A549 (cell line): ENCODE measurements around the gene MYL12A. TPM values are rescaled to one million over a fixed set of nuclear protein-coding genes. Genes with fewer than 3 reads are reported as not detected.
A peak's percentile ranks its signal among the peaks of the same experiment; 100 is the strongest.

Experiments
- ATAC-seq, 2 experiments: fragments of 200-7000 bp in 1 of 2; fragments of >200 bp in 1 of 2; cut with Nextera tagmentation in 1 of 2; cut with Tn5 transposase in 1 of 2; 3 replicates each; pipeline versions ENCODE4 v1.8.0 to v1.9.1; 2018 to 2020; ENCODE audit warnings: mild to moderate bottlenecking in 1 of 2, moderate library complexity in 1 of 2
- CTCF ChIA-PET: fragments of 300-600 bp; sonication (Branson Sonifier 250); formaldehyde crosslinking; extraction: SDS; loops from one replicate; lab custom pipeline; 2021; ENCODE audit warnings: antibody characterized with exemption, inconsistent platforms; lab: Yijun Ruan, JAX
- POLR2A ChIA-PET: fragments of 350-600 bp; formaldehyde crosslinking; extraction: SDS; loops from one replicate; lab custom pipeline; 2021; ENCODE audit warnings: antibody characterized with exemption, inconsistent platforms; lab: Yijun Ruan, JAX
- DNase-seq, 2 experiments: peaks; one replicate each; pipeline versions ENCODE4 v3.0.0 to v3.0.0-alpha.2; 2011 to 2016; ENCODE audit warnings: low read depth in 1 of 2, low spot score in 1 of 2
- FAIRE-seq: peaks from 2 replicates; lab custom pipeline; 2011; peaks lifted over from hg19 to GRCh38; lab: Jason Lieb, UNC
- H3K27ac ChIP-seq, 2 experiments: fragments of >200 bp; sonication (Bioruptor Twin); formaldehyde crosslinking; 3 replicates each; pipeline ENCODE4 v1.5.1; 2016 to 2017
- H3K4me1 ChIP-seq: fragments of >200 bp; sonication (Bioruptor Twin); formaldehyde crosslinking; 3 replicates; pipeline ENCODE4 v1.6.1; 2016
- H3K4me2 ChIP-seq: fragments of >200 bp; sonication (Bioruptor Twin); formaldehyde crosslinking; 3 replicates; pipeline ENCODE4 v1.6.1; 2016
- H3K4me3 ChIP-seq: fragments of >200 bp; sonication (Bioruptor Twin); formaldehyde crosslinking; 3 replicates; pipeline ENCODE4 v1.5.1; 2016
- H3K9me3 ChIP-seq: fragments of >200 bp; sonication (Bioruptor Twin); formaldehyde crosslinking; 3 replicates; pipeline ENCODE4 v1.6.1; 2016
- CEBPB ChIP-seq, 2 experiments: fragments of >200 bp in 1 of 2; sonication (Bioruptor Twin) in 1 of 2; formaldehyde crosslinking in 1 of 2; IDR thresholded peaks; 2 replicates each; pipeline ENCODE4 v1.6.1; 2012 to 2016
- CHD4 ChIP-seq: fragments of 200-600 bp; sonication (generic); IDR thresholded peaks from 2 replicates; pipeline ENCODE4 v1.6.1; 2016; ENCODE audit warnings: antibody characterized with exemption, mild to moderate bottlenecking, borderline replicate concordance
- EP300 ChIP-seq, 2 experiments: fragments of >200 bp; sonication (Bioruptor Twin); formaldehyde crosslinking; IDR thresholded peaks; 2 replicates in 1 of 2; 3 replicates in 1 of 2; pipeline ENCODE4 v1.6.1; 2016 to 2017
- FOXS1 ChIP-seq: fragments of 250-450 bp; sonication (Bioruptor Pico); IDR thresholded peaks from 2 replicates; pipeline ENCODE4 v1.5.0; 2020; ENCODE audit warnings: mild to moderate bottlenecking, moderate library complexity
- GATA3 ChIP-seq: IDR thresholded peaks from 2 replicates; pipeline ENCODE4 v1.6.1; 2012; ENCODE audit warnings: borderline replicate concordance
- HOXB13 ChIP-seq: fragments of 250-450 bp; sonication (Bioruptor Pico); IDR thresholded peaks from 2 replicates; pipeline ENCODE4 v1.5.0; 2020; ENCODE audit warnings: low read depth, mild to moderate bottlenecking, moderate library complexity
- HOXB5 ChIP-seq: fragments of 250-450 bp; sonication (Bioruptor Pico); IDR thresholded peaks from 2 replicates; pipeline ENCODE4 v1.5.0; 2020; ENCODE audit warnings: mild to moderate bottlenecking, moderate library complexity
- JUN ChIP-seq, 2 experiments: fragments of >200 bp; sonication (Bioruptor Twin); formaldehyde crosslinking; IDR thresholded peaks; 2 replicates in 1 of 2; 3 replicates in 1 of 2; pipeline ENCODE4 v1.6.1; 2016 to 2017
- JUNB ChIP-seq: fragments of >200 bp; sonication (Bioruptor Twin); formaldehyde crosslinking; IDR thresholded peaks from 2 replicates; pipeline ENCODE4 v1.6.1; 2016
- KDM1A ChIP-seq: fragments of 200-600 bp; sonication (generic); IDR thresholded peaks from 2 replicates; pipeline ENCODE4 v1.6.1; 2016; ENCODE audit warnings: low read depth, mild to moderate bottlenecking
- KDM5A ChIP-seq: fragments of 200-600 bp; sonication (generic); IDR thresholded peaks from 2 replicates; pipeline ENCODE4 v1.6.1; 2016; ENCODE audit warnings: antibody characterized with exemption, mild to moderate bottlenecking
- MAZ ChIP-seq: fragments of 150-350 bp; IDR thresholded peaks from 2 replicates; pipeline ENCODE4 v1.6.1; 2014; ENCODE audit warnings: antibody characterized with exemption, low read depth, low read length, borderline replicate concordance
- MYC ChIP-seq: IDR thresholded peaks from 2 replicates; pipeline ENCODE4 v1.6.1; 2012; ENCODE audit warnings: mild to moderate bottlenecking, inconsistent platforms, low read length, improper control_type of control experiment, borderline replicate concordance
- NPAS2 ChIP-seq: fragments of 250-450 bp; sonication (Bioruptor Pico); IDR thresholded peaks from 2 replicates; pipeline ENCODE4 v1.8.0; 2022; ENCODE audit warnings: mild to moderate bottlenecking, moderate library complexity, borderline replicate concordance
- NR3C1 ChIP-seq: fragments of >200 bp; sonication (Bioruptor Twin); formaldehyde crosslinking; IDR thresholded peaks from 3 replicates; pipeline ENCODE4 v1.6.1; 2017
- PHF8 ChIP-seq: fragments of 200-600 bp; sonication (generic); IDR thresholded peaks from 2 replicates; pipeline ENCODE4 v1.6.1; 2016; ENCODE audit warnings: low read depth, mild to moderate bottlenecking, antibody characterized with exemption, moderate library complexity, borderline replicate concordance
- POLR2A ChIP-seq: IDR thresholded peaks from 2 replicates; pipeline ENCODE4 v1.6.1; 2012; ENCODE audit warnings: mild to moderate bottlenecking, low read length
- RAD21 ChIP-seq, 2 experiments: fragments of >200 bp in 1 of 2; sonication (Bioruptor Twin) in 1 of 2; formaldehyde crosslinking in 1 of 2; IDR thresholded peaks in 1 of 2; conservative IDR thresholded peaks in 1 of 2; 2 replicates in 1 of 2; 3 replicates in 1 of 2; pipeline ENCODE4 v1.6.1; 2012 to 2018; ENCODE audit warnings: inconsistent platforms in 1 of 2
- RCOR1 ChIP-seq: fragments of 150-350 bp; IDR thresholded peaks from 2 replicates; pipeline ENCODE4 v1.6.1; 2014; ENCODE audit warnings: antibody characterized with exemption, low read length, low read depth
- RFX5 ChIP-seq: fragments of 450-650 bp; IDR thresholded peaks from 2 replicates; pipeline ENCODE4 v1.7.1; 2014; ENCODE audit warnings: antibody characterized with exemption, mild to moderate bottlenecking, moderate library complexity
- RNF2 ChIP-seq: fragments of 200-600 bp; sonication (generic); IDR thresholded peaks from 2 replicates; pipeline ENCODE4 v1.6.1; 2016; ENCODE audit warnings: low read depth, mild to moderate bottlenecking, antibody characterized with exemption, moderate library complexity, borderline replicate concordance
- SMC3 ChIP-seq: fragments of >200 bp; sonication (Bioruptor Twin); formaldehyde crosslinking; IDR thresholded peaks from 3 replicates; pipeline ENCODE4 v1.6.1; 2018; ENCODE audit warnings: inconsistent platforms
- SREBF2 ChIP-seq: fragments of 450-650 bp; IDR thresholded peaks from 2 replicates; pipeline ENCODE4 v1.6.1; 2014; ENCODE audit warnings: mild to moderate bottlenecking, moderate library complexity
- TP53 ChIP-seq: fragments of 250-450 bp; sonication (Bioruptor Pico); IDR thresholded peaks from 2 replicates; pipeline ENCODE4 v1.5.0; 2021; ENCODE audit warnings: mild to moderate bottlenecking, moderate library complexity
- ZFP36 ChIP-seq: fragments of 450-650 bp; IDR thresholded peaks from 2 replicates; pipeline ENCODE4 v1.6.1; 2014; ENCODE audit warnings: borderline replicate concordance; ENCODE audit not compliant: partially characterized antibody
- ZNF302 ChIP-seq: fragments of 250-450 bp; sonication (Bioruptor Pico); IDR thresholded peaks from 2 replicates; pipeline ENCODE4 v1.9.0; 2021; ENCODE audit warnings: inconsistent platforms, mild to moderate bottlenecking, moderate library complexity
- WGBS: methylation state at CpG from one replicate; pipeline ENCODE4 v1.1.6; 2017; ENCODE audit errors: missing lambda C conversion rate; 5-methylcytosine and 5-hydroxymethylcytosine counted together
- polyA plus RNA-seq, 4 experiments: library from polyadenylated mRNA; depleted of rRNA in 3 of 4; stranded (reverse); fragments of >200 nt; fragmentation: RNase III in 1 of 4; extraction: RNeasy Plus Mini Kit Qiagen cat#74134 plus additional on column Dnase treatment in 1 of 4; gene quantifications; 2 replicates in 3 of 4; 3 replicates in 1 of 4; pipeline ENCODE4 v1.2.3, GENCODE V29; 2011 to 2017
- TF ChIP-seq, protein P1 (sequence below): IDR thresholded peaks from 2 replicates; pipeline ENCODE4 v1.6.1; 2012
- TF ChIP-seq, protein P2 (sequence below): fragments of >200 bp; sonication (Bioruptor Twin); formaldehyde crosslinking; IDR thresholded peaks from 2 replicates; pipeline ENCODE4 v1.6.1; 2016
- TF ChIP-seq, protein P3 (sequence below): fragments of 450-650 bp; IDR thresholded peaks from 2 replicates; pipeline ENCODE4 v1.6.1; 2014; ENCODE audit warnings: antibody characterized with exemption
- TF ChIP-seq, protein P4 (sequence below): fragments of 250-450 bp; sonication (Bioruptor Pico); IDR thresholded peaks from 2 replicates; pipeline ENCODE4 v1.5.0; 2021; ENCODE audit warnings: mild to moderate bottlenecking, moderate library complexity, borderline replicate concordance

MYL12A gene
- polyA plus RNA-seq, 2 of the 4 experiments (the other 2 are of a cell fraction), result 510 to 514 TPM

DNA sequence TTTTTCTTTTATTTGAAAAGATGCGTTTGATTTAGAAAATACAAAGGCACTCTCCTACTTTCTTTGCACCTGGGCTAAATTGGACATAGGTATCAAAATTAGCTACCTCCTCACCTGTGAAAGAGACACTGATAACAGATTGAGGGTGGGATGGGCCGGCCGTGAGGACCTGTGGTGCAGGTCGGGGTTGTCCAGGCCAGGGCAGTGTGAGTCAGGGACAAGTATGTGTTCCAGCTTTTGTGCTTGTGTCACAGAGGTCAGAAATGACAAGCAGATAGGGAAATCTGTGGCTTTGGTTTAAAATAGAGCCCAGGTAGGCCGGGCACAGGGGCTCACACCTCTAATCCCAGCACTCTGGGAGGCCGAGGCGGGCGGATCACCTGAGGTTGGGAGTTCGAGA lies 36.9 kb downstream of the MYL12A start:
- H3K9me3 ChIP-seq, result no peaks in the 10 kb centered on the region
- DNase-seq, result no peak
- TF ChIP-seq RAD21 (conservative IDR thresholded peaks at IDR 0.05 in 1 of 2, IDR thresholded peaks at IDR 0.05 in 1 of 2) (no peak), MAZ (no peak), HOXB13 (CRISPR knock-in tag) (no peak), RCOR1 (no peak), NR3C1 (no peak), POLR2A (no peak), JUN (IDR thresholded peaks at IDR 0.05) (no peak), KDM5A (no peak)
- TF ChIP-seq, all 56 proteins: peak for 0
- WGBS, result 100% methylated on average over 7 of the region's 9 CpGs
- ATAC-seq (no peak), FAIRE-seq (no peak)
- ChIA-PET POLR2A (no interaction called here), CTCF (interaction anchor here (1.5 to 3.6 kb wide), 3 partner anchors 13 to 381 kb away, joined by 4 to 26 read pairs (median 5); no protein-coding TSS in a partner anchor)
- no peak overlapping the region for H3K4me2 ChIP-seq
- H3K27ac ChIP-seq, result peak overlapping the region in 1 of 2 experiments; percentile 89; a peak in 4 of 6 replicates
- peaks cover 13% of the 10 kb centered on the region for H3K4me1 ChIP-seq
- H3K4me3 ChIP-seq, result no peak overlapping the region

DNA sequence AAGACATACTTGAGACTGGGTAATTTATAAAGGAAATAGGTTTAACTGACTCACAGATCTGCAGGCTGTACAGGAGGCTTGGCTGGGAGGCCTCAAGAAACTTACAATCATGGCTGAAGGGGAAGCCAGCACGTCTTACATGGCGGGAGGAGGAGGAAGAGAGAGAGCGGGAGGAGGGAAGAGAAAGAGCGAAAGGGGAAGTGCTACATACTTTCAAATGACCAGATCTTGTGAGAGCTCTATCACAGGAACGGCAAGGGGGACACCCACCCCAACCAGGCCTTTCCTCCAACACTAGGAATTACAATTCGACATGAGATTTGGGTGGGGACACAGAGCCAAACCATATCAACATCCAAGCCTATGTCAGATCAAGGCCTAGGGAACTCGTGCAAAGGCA lies 38.6 kb downstream of the MYL12A start:
- FAIRE-seq, result no peak
- no peak overlapping the region for H3K4me2 ChIP-seq
- H3K4me1 ChIP-seq, result peaks cover 13% of the 10 kb centered on the region
- ChIA-PET POLR2A (no interaction called here), CTCF (interaction anchor here (1.4 kb wide), 1 partner anchor 308 kb away, joined by 5 read pairs; no protein-coding TSS in a partner anchor)
- DNase-seq, result no peak
- peaks cover 2% of the 10 kb centered on the region; the same call in 1 of the 3 replicates for H3K9me3 ChIP-seq
- 89% methylated on average over 7 of the region's 7 CpGs for WGBS
- no peak for ATAC-seq
- no peak overlapping the region for H3K4me3 ChIP-seq
- TF ChIP-seq CEBPB (IDR thresholded peaks at IDR 0.05), result no peak
- no peak for TF ChIP-seq RFX5
- TF ChIP-seq SMC3, result no peak
- no peak for TF ChIP-seq NR3C1
- no peak for TF ChIP-seq TP53 (CRISPR knock-in tag)
- TF ChIP-seq, protein P1, sequence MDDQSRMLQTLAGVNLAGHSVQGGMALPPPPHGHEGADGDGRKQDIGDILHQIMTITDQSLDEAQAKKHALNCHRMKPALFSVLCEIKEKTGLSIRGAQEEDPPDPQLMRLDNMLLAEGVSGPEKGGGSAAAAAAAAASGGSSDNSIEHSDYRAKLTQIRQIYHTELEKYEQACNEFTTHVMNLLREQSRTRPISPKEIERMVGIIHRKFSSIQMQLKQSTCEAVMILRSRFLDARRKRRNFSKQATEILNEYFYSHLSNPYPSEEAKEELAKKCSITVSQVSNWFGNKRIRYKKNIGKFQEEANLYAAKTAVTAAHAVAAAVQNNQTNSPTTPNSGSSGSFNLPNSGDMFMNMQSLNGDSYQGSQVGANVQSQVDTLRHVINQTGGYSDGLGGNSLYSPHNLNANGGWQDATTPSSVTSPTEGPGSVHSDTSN, result no peak
- TF ChIP-seq EP300 (IDR thresholded peaks at IDR 0.05), result no peak
- TF ChIP-seq, protein P2, sequence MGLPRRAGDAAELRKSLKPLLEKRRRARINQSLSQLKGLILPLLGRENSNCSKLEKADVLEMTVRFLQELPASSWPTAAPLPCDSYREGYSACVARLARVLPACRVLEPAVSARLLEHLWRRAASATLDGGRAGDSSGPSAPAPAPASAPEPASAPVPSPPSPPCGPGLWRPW, result no peak
- TF ChIP-seq ZFP36, result no peak
- TF ChIP-seq FOXS1 (CRISPR knock-in tag), result no peak
- no peak for TF ChIP-seq GATA3
- TF ChIP-seq PHF8, result no peak
- TF ChIP-seq CHD4, result no peak
- TF ChIP-seq HOXB5 (CRISPR knock-in tag), result no peak
- TF ChIP-seq, protein P3, sequence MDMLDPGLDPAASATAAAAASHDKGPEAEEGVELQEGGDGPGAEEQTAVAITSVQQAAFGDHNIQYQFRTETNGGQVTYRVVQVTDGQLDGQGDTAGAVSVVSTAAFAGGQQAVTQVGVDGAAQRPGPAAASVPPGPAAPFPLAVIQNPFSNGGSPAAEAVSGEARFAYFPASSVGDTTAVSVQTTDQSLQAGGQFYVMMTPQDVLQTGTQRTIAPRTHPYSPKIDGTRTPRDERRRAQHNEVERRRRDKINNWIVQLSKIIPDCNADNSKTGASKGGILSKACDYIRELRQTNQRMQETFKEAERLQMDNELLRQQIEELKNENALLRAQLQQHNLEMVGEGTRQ, result no peak
- H3K27ac ChIP-seq, result 0 out of 6 replicates have a peak overlapping the region, but pooled peaks of 1 of the 2 experiments have one; percentile 6

DNA sequence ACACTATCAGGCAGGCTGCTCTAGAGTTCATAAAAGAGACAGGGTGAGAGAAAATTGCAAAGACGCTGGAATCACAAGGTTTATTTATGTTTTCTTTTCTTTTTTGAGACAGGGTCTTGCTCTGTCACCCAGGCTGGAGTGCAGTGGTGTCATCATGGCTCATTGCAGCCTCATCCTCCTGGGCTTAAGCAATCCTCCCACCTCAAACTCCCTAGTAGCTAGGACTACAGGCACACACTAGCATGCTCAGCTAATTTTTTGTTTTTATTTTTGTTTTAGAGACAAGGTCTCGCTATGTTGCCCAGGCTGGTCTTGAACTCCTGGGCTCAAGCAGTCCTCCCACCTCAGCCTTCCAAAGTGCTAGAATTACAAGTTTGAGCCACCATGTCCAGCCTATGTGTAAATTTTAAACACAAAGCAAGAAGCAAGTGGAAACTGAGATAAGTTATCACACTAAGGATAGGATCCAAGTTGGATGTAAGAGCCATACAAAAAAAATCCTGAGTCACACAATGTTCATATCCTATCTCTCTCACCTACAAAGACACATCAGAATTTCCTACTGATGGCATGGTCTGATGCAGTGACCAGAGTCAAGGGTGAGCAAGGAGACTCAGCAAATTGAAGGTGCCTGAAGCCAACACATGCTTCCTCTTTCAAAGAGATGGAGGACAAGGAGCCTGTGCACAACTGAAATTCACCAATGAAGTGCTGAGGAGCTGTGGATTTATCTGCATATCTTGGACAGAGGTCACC lies 45.8 kb downstream of the MYL12A start:
- WGBS, result 79% methylated on average over 2 of the region's 2 CpGs
- no peak for ATAC-seq
- ChIA-PET POLR2A (no interaction called here), CTCF (interaction anchor here (2.7 kb wide), 1 partner anchor 12 kb away, joined by 10 read pairs; no protein-coding TSS in a partner anchor)
- no peak for FAIRE-seq
- TF ChIP-seq, protein P4, sequence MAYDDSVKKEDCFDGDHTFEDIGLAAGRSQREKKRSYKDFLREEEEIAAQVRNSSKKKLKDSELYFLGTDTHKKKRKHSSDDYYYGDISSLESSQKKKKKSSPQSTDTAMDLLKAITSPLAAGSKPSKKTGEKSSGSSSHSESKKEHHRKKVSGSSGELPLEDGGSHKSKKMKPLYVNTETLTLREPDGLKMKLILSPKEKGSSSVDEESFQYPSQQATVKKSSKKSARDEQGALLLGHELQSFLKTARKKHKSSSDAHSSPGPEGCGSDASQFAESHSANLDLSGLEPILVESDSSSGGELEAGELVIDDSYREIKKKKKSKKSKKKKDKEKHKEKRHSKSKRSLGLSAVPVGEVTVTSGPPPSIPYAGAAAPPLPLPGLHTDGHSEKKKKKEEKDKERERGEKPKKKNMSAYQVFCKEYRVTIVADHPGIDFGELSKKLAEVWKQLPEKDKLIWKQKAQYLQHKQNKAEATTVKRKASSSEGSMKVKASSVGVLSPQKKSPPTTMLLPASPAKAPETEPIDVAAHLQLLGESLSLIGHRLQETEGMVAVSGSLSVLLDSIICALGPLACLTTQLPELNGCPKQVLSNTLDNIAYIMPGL (CRISPR knock-in tag), result no peak
- TF ChIP-seq HOXB13 (CRISPR knock-in tag) (no peak), NPAS2 (CRISPR knock-in tag) (no peak), JUNB (no peak), RNF2 (no peak), MYC (no peak), ZNF302 (CRISPR knock-in tag) (no peak), EP300 (IDR thresholded peaks at IDR 0.05) (no peak), KDM1A (no peak), SREBF2 (no peak)
- H3K4me2 ChIP-seq, result no peak overlapping the region
- DNase-seq, result no peak
- peaks cover 14% of the 10 kb centered on the region; the same call in 2 of the 3 replicates for H3K9me3 ChIP-seq
- H3K27ac ChIP-seq, result no peak overlapping the region
- H3K4me1 ChIP-seq, result no peaks in the 10 kb centered on the region
- H3K4me3 ChIP-seq, result no peak overlapping the region
